Measurements from ENCODE around the gene GPBP1.
"Not testable (repeated sequence)": the region's sequence is repeated elsewhere in the genome, so short reads cannot be mapped to it uniquely, and the experiment has no call there.

GPBP1 gene

GRCh38 chr5:57189515-57189914 is 15.7 kb downstream of the GPBP1 start:
- H3K4me3 ChIP-seq (ENCODE audit: low read depth in 1 of 5, low read length in 5 of 5), result no peak overlapping the region
- no peaks in the 10 kb centered on the region for H3K27me3 ChIP-seq (ENCODE audit: control insufficient read depth in 5 of 5, insufficient read depth in 4 of 5, low read length in 5 of 5)
- peaks cover 2 to 44% (median 42%) of the 10 kb centered on the region in 5 donors for H3K4me1 ChIP-seq (ENCODE audit: control insufficient read depth in 5 of 5, insufficient read depth in 5 of 5, low read length in 5 of 5)
- no peaks in the 10 kb centered on the region for H3K9me3 ChIP-seq (ENCODE audit: control insufficient read depth in 5 of 5, low read length in 5 of 5)
- peaks cover 0 to 7% (median 4%) of the 10 kb centered on the region in 5 donors for H3K36me3 ChIP-seq (ENCODE audit: control insufficient read depth in 5 of 5, insufficient read depth in 5 of 5, low read length in 5 of 5)
- H3K9ac ChIP-seq (ENCODE audit: low read length in 5 of 5), result no peak overlapping the region
- H3K27ac ChIP-seq (ENCODE audit: low read depth, low read length), result no peak overlapping the region

- H3K4me3 ChIP-seq (ENCODE audit: low read depth in 1 of 5, low read length in 5 of 5), result no peak overlapping the region
- H3K9ac ChIP-seq (ENCODE audit: low read length in 5 of 5), result no peak overlapping the region
- no peaks in the 10 kb centered on the region for H3K27me3 ChIP-seq (ENCODE audit: control insufficient read depth in 5 of 5, insufficient read depth in 4 of 5, low read length in 5 of 5)
- H3K36me3 ChIP-seq (ENCODE audit: control insufficient read depth in 5 of 5, insufficient read depth in 5 of 5, low read length in 5 of 5), result peaks cover 0 to 7% (median 3%) of the 10 kb centered on the region in 5 donors
- no peaks in the 10 kb centered on the region for H3K9me3 ChIP-seq (ENCODE audit: control insufficient read depth in 5 of 5, low read length in 5 of 5)
- no peak overlapping the region for H3K27ac ChIP-seq (ENCODE audit: low read depth, low read length)
- H3K4me1 ChIP-seq (ENCODE audit: control insufficient read depth in 5 of 5, insufficient read depth in 5 of 5, low read length in 5 of 5), result peaks cover 2 to 38% (median 36%) of the 10 kb centered on the region in 5 donors
Measured at GRCh38 chr5:57190593-57190992, 16.7 kb downstream of the GPBP1 start.

GRCh38 chr5:57191163-57191562 is 17.3 kb downstream of the GPBP1 start:
- Histone ChIP-seq H3K36me3 (ENCODE audit: control insufficient read depth in 5 of 5, insufficient read depth in 5 of 5, low read length in 5 of 5) (peaks cover 0 to 7% (median 3%) of the 10 kb centered on the region in 5 donors), H3K4me3 (ENCODE audit: low read depth in 1 of 5, low read length in 5 of 5) (no peak overlapping the region), H3K27me3 (ENCODE audit: control insufficient read depth in 5 of 5, insufficient read depth in 4 of 5, low read length in 5 of 5) (no peaks in the 10 kb centered on the region), H3K27ac (ENCODE audit: low read depth, low read length) (no peak overlapping the region), H3K9me3 (ENCODE audit: control insufficient read depth in 5 of 5, low read length in 5 of 5) (no peaks in the 10 kb centered on the region), H3K4me1 (ENCODE audit: control insufficient read depth in 5 of 5, insufficient read depth in 5 of 5, low read length in 5 of 5) (peaks cover 2 to 32% (median 30%) of the 10 kb centered on the region in 5 donors), H3K9ac (ENCODE audit: low read length in 5 of 5) (no peak overlapping the region)

- H3K27me3 ChIP-seq (ENCODE audit: control insufficient read depth in 5 of 5, insufficient read depth in 4 of 5, low read length in 5 of 5), result no peaks in the 10 kb centered on the region
- no peak overlapping the region for H3K4me3 ChIP-seq (ENCODE audit: low read depth in 1 of 5, low read length in 5 of 5)
- peaks cover 0 to 10% (median 4%) of the 10 kb centered on the region in 5 donors for H3K36me3 ChIP-seq (ENCODE audit: control insufficient read depth in 5 of 5, insufficient read depth in 5 of 5, low read length in 5 of 5)
- peaks cover 2 to 24% (median 22%) of the 10 kb centered on the region in 5 donors for H3K4me1 ChIP-seq (ENCODE audit: control insufficient read depth in 5 of 5, insufficient read depth in 5 of 5, low read length in 5 of 5)
- no peaks in the 10 kb centered on the region for H3K9me3 ChIP-seq (ENCODE audit: control insufficient read depth in 5 of 5, low read length in 5 of 5)
- no peak overlapping the region for H3K9ac ChIP-seq (ENCODE audit: low read length in 5 of 5)
- H3K27ac ChIP-seq (ENCODE audit: low read depth, low read length), result no peak overlapping the region
Measured at GRCh38 chr5:57191986-57192385, 18.1 kb downstream of the GPBP1 start.

GRCh38 chr5:57192832-57193231 is 19.0 kb downstream of the GPBP1 start:
- H3K27ac ChIP-seq (ENCODE audit: low read depth, low read length); H3K9ac ChIP-seq (ENCODE audit: low read length in 5 of 5); H3K4me3 ChIP-seq (ENCODE audit: low read depth in 1 of 5, low read length in 5 of 5); H3K9me3 ChIP-seq (ENCODE audit: control insufficient read depth in 5 of 5, low read length in 5 of 5); H3K27me3 ChIP-seq (ENCODE audit: control insufficient read depth in 5 of 5, insufficient read depth in 4 of 5, low read length in 5 of 5): not testable (repeated sequence)
- Histone ChIP-seq H3K4me1 (ENCODE audit: control insufficient read depth in 5 of 5, insufficient read depth in 5 of 5, low read length in 5 of 5) (peaks cover 2 to 17% (median 15%) of the 10 kb centered on the region in 5 donors), H3K36me3 (ENCODE audit: control insufficient read depth in 5 of 5, insufficient read depth in 5 of 5, low read length in 5 of 5) (peaks cover under 1 to 10% (median 5%) of the 10 kb centered on the region in 5 donors)

GRCh38 chr5:57193757-57194413 is 20.0 kb downstream of the GPBP1 start:
- Histone ChIP-seq H3K4me3 (ENCODE audit: low read depth in 1 of 5, low read length in 5 of 5) (no peak overlapping the region), H3K27ac (ENCODE audit: low read depth, low read length) (no peak overlapping the region), H3K27me3 (ENCODE audit: control insufficient read depth in 5 of 5, insufficient read depth in 4 of 5, low read length in 5 of 5) (no peaks in the 10 kb centered on the region), H3K36me3 (ENCODE audit: control insufficient read depth in 5 of 5, insufficient read depth in 5 of 5, low read length in 5 of 5) (peaks cover 3 to 10% (median 5%) of the 10 kb centered on the region in 5 donors), H3K4me1 (ENCODE audit: control insufficient read depth in 5 of 5, insufficient read depth in 5 of 5, low read length in 5 of 5) (peaks cover 0 to 8% (median 7%) of the 10 kb centered on the region in 5 donors), H3K9ac (ENCODE audit: low read length in 5 of 5) (no peak overlapping the region), H3K9me3 (ENCODE audit: control insufficient read depth in 5 of 5, low read length in 5 of 5) (no peaks in the 10 kb centered on the region)

- Histone ChIP-seq H3K36me3 (ENCODE audit: control insufficient read depth in 5 of 5, insufficient read depth in 5 of 5, low read length in 5 of 5) (peaks cover 3 to 10% (median 5%) of the 10 kb centered on the region in 5 donors), H3K27me3 (ENCODE audit: control insufficient read depth in 5 of 5, insufficient read depth in 4 of 5, low read length in 5 of 5) (no peaks in the 10 kb centered on the region), H3K9me3 (ENCODE audit: control insufficient read depth in 5 of 5, low read length in 5 of 5) (no peaks in the 10 kb centered on the region), H3K27ac (ENCODE audit: low read depth, low read length) (no peak overlapping the region), H3K4me3 (ENCODE audit: low read depth in 1 of 5, low read length in 5 of 5) (no peak overlapping the region), H3K4me1 (ENCODE audit: control insufficient read depth in 5 of 5, insufficient read depth in 5 of 5, low read length in 5 of 5) (peaks cover 0 to 5% (median under 1%) of the 10 kb centered on the region in 5 donors), H3K9ac (ENCODE audit: low read length in 5 of 5) (no peak overlapping the region)
Measured at GRCh38 chr5:57194653-57195052, 20.8 kb downstream of the GPBP1 start.

- no peaks in the 10 kb centered on the region for H3K9me3 ChIP-seq (ENCODE audit: control insufficient read depth in 5 of 5, low read length in 5 of 5)
- no peaks in the 10 kb centered on the region for H3K27me3 ChIP-seq (ENCODE audit: control insufficient read depth in 5 of 5, insufficient read depth in 4 of 5, low read length in 5 of 5)
- H3K4me3 ChIP-seq (ENCODE audit: low read depth in 1 of 5, low read length in 5 of 5), result no peak overlapping the region
- H3K9ac ChIP-seq (ENCODE audit: low read length in 5 of 5), result no peak overlapping the region
- H3K27ac ChIP-seq (ENCODE audit: low read depth, low read length), result no peak overlapping the region
- H3K36me3 ChIP-seq (ENCODE audit: control insufficient read depth in 5 of 5, insufficient read depth in 5 of 5, low read length in 5 of 5), result peaks cover 3 to 10% (median 5%) of the 10 kb centered on the region in 5 donors
- H3K4me1 ChIP-seq (ENCODE audit: control insufficient read depth in 5 of 5, insufficient read depth in 5 of 5, low read length in 5 of 5), result peaks cover 0 to 6% (median 0%) of the 10 kb centered on the region in 5 donors
Measured at GRCh38 chr5:57195060-57195459, 21.2 kb downstream of the GPBP1 start.

GRCh38 chr5:57199866-57200265 is 26.0 kb downstream of the GPBP1 start:
- Histone ChIP-seq H3K9ac (ENCODE audit: low read length in 5 of 5) (no peak overlapping the region), H3K4me1 (ENCODE audit: control insufficient read depth in 5 of 5, insufficient read depth in 5 of 5, low read length in 5 of 5) (peaks cover 0 to 7% (median 3%) of the 10 kb centered on the region in 5 donors), H3K9me3 (ENCODE audit: control insufficient read depth in 5 of 5, low read length in 5 of 5) (no peaks in the 10 kb centered on the region), H3K27me3 (ENCODE audit: control insufficient read depth in 5 of 5, insufficient read depth in 4 of 5, low read length in 5 of 5) (no peaks in the 10 kb centered on the region), H3K27ac (ENCODE audit: low read depth, low read length) (no peak overlapping the region), H3K36me3 (ENCODE audit: control insufficient read depth in 5 of 5, insufficient read depth in 5 of 5, low read length in 5 of 5) (peaks cover 0 to 5% (median 4%) of the 10 kb centered on the region in 5 donors), H3K4me3 (ENCODE audit: low read depth in 1 of 5, low read length in 5 of 5) (no peak overlapping the region)

- Histone ChIP-seq H3K27ac (ENCODE audit: low read depth, low read length) (no peak overlapping the region), H3K36me3 (ENCODE audit: control insufficient read depth in 5 of 5, insufficient read depth in 5 of 5, low read length in 5 of 5) (peaks cover 0 to 5% (median 0%) of the 10 kb centered on the region in 5 donors), H3K4me3 (ENCODE audit: low read depth in 1 of 5, low read length in 5 of 5) (no peak overlapping the region), H3K9me3 (ENCODE audit: control insufficient read depth in 5 of 5, low read length in 5 of 5) (no peaks in the 10 kb centered on the region), H3K9ac (ENCODE audit: low read length in 5 of 5) (no peak overlapping the region), H3K4me1 (ENCODE audit: control insufficient read depth in 5 of 5, insufficient read depth in 5 of 5, low read length in 5 of 5) (peaks cover 3 to 12% (median 11%) of the 10 kb centered on the region in 5 donors), H3K27me3 (ENCODE audit: control insufficient read depth in 5 of 5, insufficient read depth in 4 of 5, low read length in 5 of 5) (no peaks in the 10 kb centered on the region)
Measured at GRCh38 chr5:57202811-57203210, 29.0 kb downstream of the GPBP1 start.
